HG03066 (cell line): ENCODE measurements around the gene FANCG.

Source experiments
- ATAC-seq: cut with Tn5 transposase; IDR thresholded peaks from one replicate; pipeline ENCODE4 v1.9.1; 2021; ENCODE audit warnings: low read depth; ENCODE audit not compliant: unreplicated experiment

Gene FANCG

DNA sequence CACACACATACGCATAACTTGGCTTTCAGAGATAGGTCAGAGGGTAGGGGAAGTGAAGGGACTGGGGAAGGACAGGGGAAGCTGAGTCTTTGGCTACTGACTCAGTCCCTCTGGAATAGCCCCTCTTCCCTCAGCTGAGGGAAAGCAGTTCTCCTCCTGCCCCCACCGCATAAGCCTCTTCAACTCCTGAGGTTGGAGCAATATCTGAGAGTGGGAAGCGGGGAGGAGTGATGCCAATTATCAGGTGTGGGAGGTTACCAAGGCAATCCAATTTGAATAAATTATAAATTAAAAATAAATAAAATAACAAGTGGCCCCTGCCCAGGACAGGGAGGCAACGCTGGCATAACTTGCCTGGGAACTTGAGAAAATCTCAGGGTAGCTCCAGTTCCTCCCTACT is 24.8 kb upstream of the FANCG start:
- no peak for ATAC-seq

DNA sequence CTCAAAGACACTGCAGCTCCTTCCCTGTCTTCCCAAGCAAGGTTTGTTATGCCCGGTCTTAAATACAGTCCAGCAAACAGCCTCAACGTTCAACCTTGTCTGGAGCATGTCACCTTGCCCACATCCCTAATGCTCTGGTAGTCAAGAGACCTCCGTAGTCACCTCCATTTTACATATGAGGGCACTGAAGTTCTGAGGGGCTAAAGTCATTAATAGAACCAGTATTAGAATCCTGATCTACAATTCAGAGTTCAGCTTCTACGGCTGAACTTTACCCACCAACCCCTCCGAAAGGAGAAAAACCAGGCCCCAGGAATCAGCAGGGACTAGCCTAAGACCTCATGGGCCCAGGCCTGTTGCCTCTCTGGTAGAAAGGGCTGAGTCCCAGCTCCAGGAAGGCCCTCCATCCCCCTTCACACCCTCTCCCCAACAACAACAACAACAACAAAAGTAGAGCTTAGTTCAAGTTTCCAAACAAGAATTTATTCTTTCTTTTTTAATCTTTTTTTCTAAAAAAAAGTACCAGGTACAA is 24.0 kb upstream of the FANCG start:
- ATAC-seq, result no peak

DNA sequence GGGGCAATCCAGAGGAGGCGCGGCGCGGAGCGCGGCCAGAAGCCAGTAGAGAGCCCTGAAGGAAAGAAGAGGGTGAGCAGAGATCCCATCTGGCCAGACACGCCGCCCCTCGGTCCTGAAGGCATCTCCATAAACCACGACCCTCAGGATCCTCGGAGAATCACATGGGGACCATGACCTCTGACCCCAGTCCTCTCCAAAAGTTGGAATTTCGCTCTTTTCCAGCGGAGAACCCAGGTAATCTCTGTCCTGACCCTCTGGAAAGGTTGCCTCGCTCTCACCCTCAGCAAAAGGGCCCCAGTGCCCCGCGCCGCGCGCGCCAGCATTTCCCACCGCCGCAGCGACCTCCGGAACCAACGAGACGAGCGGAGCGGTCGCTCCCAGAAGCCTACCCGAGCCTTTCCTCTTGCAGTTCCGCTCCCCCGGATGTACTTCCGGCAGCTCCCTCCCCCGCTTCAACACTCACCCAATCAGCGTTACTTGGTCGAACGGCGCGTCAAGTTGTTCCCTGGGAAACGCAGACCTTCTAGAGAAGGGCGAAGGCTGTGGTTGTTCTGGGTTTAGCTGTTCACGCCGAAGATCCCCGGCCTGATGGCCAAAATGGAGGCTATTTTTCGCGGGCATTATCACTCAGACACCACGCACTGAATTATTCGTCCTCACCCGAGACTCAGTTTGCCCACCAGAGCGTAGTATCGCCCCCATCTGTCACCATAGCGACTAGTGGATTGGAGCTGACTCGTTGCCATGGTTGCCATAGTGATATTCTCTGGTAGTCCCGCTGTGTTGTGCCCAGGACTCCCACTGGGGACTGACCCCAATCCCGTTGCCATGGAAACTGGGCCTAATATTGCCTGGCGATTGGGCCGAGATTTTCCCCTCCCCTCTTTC is 23.3 kb upstream of the FANCG start, which contains the start of gene STOML2:
TSS of gene STOML2 (minus strand) at position 363 of the 891 bp plus-strand sequence. CDS start at position 326, 37 bp downstream.
- ATAC-seq, result peak; percentile 97

DNA sequence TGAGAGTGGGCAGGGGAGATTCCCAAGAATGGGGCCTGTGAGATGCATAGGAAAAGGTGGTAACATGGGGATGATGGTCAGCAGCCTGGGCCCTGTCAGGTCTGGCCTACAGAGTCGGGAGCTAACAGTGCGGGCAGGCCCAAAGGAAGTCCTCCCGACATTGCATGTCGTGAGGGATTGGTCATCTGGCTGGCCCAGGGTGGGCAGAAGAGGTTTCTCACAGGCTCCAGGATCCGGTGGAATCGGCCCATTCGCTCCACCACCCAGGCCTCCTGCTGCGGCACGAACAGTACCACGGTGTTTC is 22.7 kb upstream of the FANCG start:
- peak; percentile 6 for ATAC-seq

DNA sequence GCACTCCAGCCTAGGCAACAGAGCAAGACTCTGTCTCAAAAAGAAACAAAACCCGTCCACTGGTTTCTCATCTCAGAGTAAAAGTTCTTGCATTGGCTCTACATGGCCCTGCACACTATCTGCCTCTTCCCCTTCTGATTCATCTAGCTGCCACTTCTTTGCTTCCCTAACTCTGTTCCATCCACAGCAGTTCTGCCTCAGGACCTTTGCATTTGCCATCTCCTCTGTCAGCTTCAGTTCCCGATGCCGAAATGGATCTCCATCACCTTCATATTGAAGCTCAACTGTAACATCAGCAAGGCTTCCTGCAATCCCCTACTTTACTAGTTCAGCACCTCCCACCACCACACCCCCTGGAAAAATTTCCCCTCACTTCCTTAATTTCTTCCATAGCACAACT is 17.8 kb upstream of the FANCG start:
- no peak for ATAC-seq

DNA sequence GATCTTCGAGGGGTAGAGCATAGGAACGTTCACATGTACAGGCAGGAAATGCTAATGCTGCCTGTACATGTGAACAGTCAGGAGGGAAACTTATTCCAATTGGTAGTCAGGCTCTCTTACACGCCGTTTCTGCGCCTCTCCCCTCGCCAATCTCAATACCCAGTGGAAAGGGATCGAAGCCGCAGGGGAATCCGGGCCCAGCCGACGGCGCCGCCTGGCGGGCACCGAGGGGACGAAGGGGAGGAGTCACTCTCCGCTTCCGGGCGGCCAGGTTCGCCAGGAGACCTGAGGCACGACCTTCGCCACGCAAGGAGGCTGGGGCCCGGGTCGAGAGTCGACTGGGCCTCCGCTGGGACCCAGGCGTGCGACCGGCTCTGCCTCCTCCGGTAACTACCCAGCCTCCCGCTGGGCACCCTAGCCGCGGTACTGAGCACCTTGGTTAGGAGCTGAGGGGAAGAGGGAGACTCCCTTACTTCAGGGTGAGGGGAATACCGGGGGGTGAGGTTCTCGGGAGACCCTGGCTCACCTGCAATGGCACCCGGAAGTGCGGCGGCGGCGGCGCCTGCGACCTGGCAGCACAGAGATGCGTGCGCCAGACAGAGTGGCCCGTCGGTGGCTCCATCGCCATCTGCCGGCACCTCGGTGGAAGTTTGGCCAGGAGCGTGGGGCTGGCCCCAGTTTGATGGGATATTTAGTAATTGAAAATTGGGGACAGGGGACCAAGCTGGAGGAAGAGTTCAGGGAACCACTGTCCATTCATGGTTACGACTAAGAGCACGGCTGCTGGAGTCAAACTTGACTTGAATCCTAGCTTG is 16.5 kb upstream of the FANCG start, which contains the start of gene PIGO:
TSS of gene PIGO (minus strand) at position 557 of the 815 bp plus-strand sequence. CDS start 1,026 bp downstream, outside the sequence.
- peak; percentile 90 for ATAC-seq

DNA sequence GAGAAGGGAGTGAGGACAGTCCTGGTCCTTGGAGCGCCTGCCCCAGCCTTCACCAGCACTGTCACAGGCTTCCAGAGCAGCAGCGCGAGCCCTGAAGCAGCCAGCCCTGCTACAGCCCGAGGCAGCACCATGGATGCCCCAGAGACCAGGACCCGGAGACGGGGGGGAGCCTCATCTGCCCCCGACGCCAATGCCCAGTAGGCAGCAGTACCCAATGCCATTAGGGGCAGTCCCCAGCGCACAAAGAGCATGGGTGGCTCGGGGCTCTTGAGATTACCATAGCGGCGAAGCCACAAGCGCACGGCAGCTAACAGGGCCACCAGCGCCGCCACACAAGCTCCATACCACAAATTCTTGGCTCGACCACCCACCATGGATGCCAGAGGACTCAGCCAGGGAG is 11.8 kb upstream of the FANCG start:
- no peak for ATAC-seq

DNA sequence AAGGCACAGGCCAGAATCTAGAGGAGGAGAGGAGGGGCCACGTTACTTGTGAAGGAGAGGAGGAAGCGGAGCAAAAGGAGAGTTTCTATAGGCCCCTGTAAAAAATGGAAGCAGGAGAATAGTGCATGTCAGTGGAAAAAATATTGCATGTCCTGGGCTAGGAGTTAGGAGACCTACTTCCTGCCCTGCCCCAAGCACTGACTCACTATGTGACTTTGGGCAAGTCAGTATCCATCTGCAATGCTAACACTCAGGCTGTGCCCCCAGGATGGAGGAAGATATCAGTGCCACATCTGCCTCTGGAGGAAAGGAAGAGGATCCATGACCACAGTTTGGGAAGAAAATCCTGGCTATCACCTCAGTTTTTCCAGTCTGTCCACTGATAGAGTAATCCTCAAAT is 9.7 kb upstream of the FANCG start:
- ATAC-seq, result no peak

DNA sequence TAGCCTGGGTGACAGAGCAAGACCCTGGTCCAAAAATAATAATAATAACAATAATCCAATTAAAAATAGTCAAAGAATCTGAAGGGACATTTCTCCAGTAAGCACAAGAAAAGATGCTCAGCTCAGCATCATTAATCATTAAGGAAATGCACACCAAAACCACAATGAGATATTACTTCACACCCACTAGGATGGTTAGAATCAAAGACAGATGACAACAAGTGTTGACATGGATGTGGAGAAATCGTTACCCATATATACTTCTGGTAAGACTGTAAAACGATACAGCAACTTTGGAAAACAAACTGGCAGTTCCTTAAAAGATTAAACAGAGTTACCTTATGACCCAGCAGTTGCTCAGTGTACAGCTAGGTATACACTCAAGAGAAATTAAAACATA is 5.3 kb upstream of the FANCG start:
- no peak for ATAC-seq

DNA sequence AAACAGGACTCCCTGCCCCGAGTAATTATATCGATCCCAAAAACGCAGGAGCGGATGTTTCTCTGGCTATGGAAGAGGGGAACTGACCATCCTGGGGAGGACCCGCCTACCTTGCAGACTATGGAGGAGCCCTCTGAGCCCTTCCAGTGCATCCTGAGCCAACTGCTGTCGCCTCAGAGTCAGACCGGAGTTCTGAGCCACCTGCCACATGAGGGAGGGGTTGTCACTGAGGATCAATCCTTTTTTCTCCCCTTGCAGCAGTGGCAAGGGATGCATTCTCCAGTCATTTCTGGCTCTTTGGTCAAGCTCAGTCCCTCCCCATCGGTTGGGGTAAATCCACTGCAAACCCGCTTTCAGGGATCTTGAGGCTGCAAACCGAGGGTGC is 709 bp downstream of the FANCG start:
- ATAC-seq, result no peak

DNA sequence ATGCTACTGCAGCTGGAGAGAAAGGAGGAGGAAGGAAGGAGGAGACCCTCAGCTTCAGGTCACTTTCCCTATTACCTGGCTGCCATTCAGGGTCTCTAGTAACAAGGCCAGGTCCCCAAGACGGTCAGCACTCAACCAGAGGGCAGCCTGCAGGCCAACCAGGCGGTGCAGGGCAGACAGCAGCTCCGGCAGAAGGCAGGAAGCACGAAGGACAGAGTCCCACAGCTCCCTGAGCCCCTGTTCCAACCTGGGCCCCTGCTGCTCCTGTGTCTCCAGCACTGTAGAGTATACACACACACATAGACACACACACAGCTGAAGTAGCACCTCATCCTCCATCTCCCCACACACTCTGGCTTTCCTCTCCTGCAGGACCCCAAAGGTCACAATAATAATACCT is 1.7 kb downstream of the FANCG start:
- ATAC-seq, result no peak

DNA sequence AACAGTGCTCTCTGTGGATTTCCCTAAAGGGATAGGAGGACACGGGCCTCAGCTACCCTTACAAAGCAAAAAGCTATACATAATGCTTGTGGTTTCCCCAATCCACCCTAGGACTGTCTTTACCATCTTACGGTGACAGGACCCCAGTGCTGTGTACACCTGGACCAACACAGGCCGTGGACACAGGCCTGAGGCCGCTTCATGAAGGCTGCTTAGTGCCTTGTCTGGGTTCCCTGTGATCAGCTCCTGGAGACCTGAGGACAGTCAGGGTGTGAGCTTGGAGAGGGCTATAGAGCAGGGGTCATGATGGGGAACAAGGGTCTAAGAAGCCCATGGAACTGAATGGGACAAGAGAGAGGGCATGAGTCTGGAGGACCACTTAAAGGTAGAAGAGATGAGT is 2.9 kb downstream of the FANCG start:
- no peak for ATAC-seq

DNA sequence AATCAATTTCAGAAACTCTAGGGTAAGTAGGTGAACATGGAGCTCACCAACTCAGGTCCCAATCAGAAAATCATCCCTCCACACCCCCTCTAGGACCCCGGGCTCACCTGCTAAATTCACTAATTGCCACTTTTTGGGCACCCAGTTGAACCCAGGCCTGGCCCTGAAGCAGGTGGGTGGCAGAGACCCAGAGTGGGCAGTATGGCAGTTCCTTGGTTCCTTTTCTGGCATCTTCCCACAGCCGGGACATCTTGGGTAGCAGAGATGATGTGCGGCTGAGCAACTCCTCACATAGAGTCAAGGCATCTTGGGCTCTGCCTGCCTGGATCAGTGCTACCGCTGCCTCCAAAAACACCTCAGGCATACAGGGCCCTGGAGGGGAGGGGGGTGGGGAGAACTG is 4.4 kb downstream of the FANCG start:
- no peak for ATAC-seq

DNA sequence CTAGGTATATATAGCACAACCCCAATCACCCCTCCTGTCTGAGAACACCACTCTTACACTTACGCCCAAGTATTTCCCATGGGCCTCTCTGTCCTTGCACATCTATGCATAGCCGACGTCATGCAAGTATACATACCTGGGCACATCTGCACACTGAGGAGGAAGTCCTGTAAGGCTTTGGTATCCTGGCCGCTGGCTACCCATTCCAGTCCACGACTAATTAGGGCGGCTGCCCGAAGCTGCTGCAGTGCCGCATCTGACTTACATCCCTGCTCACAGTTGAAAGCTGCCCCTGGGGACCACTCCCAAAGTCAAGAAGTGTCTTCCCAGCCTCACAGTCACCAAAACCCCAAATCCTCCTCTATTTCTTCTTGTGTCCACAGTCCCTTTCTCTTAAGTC is 5.0 kb downstream of the FANCG start:
- no peak for ATAC-seq

DNA sequence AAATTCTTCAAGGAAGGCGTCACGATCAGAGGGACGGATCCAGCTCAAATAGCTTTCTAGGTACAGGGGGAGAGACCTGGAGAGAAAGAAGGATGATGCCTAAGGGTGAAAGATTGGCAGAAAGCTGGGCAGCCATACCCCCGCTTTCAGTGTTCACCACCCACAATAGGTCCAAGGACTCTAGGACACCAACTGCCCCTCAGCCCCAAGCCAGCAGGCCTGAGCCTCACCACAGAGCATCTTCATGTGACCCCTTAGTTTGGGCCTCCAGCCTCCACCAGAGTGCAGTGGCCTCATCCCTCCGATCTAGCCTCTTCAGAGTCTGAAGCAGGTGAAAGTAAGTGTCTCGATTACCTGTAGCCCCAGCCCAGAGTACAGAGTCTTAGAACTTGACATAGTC is 5.6 kb downstream of the FANCG start:
- no peak for ATAC-seq

DNA sequence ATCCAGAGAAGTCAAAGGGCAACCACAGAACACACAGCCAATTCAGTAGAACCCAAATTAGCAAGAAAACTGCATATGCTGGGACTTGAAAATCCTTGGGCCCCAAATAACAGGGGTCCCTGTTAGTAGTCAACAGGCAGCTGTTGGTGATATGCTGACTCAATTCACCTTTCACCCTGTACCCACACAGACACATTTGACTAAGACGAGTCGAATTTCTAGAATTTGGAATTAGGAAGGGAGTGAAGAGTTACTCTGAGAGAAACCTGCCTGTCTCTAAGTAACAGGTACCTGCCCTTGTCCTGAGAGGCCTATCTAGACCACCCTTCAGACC is 6.5 kb downstream of the FANCG start:
- no peak for ATAC-seq

DNA sequence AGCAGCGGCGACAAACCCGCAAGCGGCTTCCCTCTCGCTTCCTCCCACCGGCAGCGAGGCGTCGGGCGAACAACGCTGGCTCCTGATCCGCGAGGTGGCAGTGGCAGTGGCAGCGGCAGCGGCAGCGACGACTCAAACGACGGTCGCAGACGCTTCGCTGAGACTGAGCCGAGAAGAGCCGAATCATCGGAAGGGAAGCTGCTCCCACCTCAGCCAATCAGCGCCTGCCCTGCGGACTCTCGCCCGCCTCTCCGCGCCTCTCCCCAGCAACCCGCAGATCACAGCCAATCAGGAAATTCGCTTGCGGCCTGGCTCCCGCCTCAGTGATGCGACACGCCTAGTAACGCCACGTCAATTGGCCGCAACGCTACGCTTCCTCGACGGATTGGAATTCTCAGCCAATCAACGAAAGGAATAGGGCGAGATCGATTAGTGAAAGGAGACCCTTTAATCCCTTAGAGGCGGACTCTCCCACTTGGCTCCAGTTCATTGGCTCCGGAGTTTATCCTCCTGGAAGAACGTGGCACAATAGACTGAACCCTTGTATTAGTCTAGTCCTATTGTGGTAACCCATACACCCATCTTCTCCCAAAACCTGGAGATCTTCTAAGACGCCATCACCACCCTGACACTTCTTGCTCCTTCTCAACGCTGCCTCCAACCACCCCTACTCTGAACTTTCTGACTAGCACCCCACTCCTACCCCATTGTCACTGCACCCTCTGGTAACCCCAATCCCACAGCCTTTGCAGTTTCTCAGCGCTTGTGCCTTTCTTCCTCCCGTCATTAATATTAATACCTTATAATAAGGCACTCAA is 7.1 kb downstream of the FANCG start, which contains the start of gene VCP:
TSS of gene VCP (minus strand) at position 165 of the 818 bp plus-strand sequence. CDS start 272 bp downstream, outside the sequence.
- ATAC-seq, result peak; percentile 82

DNA sequence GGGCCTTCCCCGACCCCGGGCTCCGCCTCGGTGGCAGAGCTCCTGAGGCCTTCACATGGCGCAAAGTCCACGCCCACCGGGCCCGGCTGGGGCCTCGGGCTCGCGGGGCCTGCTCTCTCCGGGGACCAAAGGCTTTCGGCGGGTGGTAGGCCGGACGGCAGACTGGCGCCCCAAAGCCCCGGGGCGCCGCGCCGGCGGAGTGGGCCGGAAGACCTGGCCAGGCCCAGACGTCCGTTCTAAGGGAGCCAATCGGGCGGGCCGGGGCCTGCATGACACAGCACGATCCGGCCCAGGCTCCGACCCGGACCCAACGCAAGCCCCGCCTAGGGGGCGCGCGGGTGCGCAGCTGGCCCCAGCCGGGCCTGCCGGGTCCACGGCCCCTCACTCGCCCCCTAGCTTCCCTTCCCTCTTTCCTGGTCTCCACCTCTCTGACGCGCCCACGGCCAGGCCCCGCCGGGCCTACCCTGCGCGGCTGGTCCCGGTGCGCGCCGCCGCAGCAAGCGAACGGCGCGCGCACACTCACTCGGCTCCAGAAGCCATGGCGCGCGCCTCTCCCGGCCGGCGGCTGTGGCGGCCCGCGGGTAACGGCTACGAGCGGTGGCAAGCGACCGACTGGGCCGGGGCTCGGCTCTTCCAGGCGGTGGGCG is 7.8 kb downstream of the FANCG start:
- ATAC-seq, result peak; percentile 55

DNA sequence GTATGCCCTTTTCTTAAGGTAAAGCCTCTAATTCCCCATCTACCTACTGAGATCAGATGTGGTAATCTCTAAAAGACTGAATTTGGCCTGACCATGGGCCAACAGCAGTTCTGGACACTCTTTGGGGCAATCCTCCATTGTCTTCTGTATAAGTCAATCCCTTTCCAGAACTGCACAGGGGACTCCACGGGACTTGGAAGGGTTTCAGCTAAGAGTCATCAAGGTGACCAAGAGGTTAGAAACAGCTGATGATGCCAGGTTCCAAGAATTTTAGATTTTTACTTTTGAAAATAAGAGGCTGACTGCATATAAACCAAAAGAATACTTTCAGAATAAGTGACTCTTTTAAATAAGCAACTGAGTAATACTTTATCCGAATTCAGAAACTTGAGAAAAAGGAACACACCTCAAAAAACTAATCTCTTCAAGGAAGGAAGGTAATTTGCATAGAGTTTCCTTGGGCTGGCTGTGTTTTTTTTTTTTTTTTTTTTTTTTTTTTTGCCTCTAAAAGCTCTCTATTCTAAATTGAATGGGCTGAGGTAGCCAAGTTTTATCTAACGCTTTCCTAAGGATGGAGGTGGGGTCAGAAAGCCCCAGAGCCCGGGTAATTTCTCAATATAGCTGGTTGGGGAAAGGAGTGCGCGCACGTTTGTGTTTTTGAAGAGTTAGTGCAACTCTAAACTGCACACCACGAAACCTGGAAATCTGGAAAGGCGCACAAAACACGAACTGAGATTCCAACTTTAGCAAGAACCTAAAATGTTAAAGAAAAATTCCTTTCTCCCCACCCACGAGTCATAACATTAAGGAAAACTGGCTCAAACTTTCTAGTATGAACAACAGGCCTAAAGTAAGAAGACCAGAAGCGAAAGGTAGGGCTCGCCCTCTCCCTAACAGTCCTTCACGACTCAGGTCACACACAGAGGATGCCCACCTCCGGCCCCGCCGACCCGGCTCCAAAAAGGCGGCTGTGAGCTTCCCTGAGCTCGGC is 8.6 kb downstream of the FANCG start:
- ATAC-seq, result no peak
